K562 (cell line): ENCODE data around the gene MAPK1IP1L.

Experiments used
- XRCC5 ChIP-seq: fragments of 200-400 bp; formaldehyde crosslinking; IDR thresholded peaks from 2 replicates; pipeline ENCODE4 v1.6.1; 2017; ENCODE audit warnings: low read depth, mild to moderate bottlenecking, low read length
- TF ChIP-seq, protein P1 (sequence below): fragments of 450-650 bp; IDR thresholded peaks from 2 replicates; pipeline ENCODE4 v1.6.1; 2016; ENCODE audit warnings: low read depth

DNA sequence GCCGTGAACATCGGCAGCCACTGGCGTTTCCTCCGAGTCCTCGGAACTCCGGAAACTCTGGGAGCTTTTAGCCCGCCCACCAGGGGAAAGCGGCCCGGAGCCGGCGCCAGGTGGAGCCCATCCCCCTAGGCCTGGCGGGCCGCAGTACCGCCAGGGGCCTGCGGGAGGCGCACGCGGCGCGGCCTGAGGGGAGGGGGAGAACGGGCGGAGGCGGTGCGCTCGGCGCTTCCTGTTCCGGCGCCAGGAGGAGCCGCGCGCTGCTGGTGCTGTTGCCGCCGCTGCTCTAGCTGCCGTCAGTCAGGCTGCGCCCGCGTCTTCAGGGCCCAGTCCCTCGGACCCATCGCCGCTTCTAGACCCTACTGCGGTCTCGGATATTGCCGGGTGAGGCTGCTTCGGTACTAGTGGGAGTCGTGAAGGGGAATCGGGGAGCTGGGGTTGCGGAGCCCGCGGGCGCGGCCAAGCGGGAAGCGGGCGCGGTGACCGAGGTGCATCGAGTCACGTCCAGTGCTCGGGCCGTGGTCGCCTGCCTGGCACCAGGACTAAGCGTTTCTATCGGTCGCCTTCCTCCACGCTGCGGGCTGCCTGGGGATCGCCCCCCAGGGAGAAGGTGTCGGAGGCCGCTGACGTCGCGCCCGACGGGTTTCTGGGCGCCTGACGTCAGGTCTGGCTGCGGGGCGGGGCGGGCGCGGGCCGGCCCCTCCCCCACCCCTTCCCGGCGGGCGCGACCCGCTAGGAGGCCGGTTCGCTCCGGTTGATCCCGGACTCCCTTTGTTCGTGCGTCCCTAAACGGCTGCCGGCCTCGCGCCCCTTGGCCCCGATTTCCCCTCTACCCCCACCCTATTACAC is at the start of gene MAPK1IP1L:
- TF ChIP-seq, protein P1, sequence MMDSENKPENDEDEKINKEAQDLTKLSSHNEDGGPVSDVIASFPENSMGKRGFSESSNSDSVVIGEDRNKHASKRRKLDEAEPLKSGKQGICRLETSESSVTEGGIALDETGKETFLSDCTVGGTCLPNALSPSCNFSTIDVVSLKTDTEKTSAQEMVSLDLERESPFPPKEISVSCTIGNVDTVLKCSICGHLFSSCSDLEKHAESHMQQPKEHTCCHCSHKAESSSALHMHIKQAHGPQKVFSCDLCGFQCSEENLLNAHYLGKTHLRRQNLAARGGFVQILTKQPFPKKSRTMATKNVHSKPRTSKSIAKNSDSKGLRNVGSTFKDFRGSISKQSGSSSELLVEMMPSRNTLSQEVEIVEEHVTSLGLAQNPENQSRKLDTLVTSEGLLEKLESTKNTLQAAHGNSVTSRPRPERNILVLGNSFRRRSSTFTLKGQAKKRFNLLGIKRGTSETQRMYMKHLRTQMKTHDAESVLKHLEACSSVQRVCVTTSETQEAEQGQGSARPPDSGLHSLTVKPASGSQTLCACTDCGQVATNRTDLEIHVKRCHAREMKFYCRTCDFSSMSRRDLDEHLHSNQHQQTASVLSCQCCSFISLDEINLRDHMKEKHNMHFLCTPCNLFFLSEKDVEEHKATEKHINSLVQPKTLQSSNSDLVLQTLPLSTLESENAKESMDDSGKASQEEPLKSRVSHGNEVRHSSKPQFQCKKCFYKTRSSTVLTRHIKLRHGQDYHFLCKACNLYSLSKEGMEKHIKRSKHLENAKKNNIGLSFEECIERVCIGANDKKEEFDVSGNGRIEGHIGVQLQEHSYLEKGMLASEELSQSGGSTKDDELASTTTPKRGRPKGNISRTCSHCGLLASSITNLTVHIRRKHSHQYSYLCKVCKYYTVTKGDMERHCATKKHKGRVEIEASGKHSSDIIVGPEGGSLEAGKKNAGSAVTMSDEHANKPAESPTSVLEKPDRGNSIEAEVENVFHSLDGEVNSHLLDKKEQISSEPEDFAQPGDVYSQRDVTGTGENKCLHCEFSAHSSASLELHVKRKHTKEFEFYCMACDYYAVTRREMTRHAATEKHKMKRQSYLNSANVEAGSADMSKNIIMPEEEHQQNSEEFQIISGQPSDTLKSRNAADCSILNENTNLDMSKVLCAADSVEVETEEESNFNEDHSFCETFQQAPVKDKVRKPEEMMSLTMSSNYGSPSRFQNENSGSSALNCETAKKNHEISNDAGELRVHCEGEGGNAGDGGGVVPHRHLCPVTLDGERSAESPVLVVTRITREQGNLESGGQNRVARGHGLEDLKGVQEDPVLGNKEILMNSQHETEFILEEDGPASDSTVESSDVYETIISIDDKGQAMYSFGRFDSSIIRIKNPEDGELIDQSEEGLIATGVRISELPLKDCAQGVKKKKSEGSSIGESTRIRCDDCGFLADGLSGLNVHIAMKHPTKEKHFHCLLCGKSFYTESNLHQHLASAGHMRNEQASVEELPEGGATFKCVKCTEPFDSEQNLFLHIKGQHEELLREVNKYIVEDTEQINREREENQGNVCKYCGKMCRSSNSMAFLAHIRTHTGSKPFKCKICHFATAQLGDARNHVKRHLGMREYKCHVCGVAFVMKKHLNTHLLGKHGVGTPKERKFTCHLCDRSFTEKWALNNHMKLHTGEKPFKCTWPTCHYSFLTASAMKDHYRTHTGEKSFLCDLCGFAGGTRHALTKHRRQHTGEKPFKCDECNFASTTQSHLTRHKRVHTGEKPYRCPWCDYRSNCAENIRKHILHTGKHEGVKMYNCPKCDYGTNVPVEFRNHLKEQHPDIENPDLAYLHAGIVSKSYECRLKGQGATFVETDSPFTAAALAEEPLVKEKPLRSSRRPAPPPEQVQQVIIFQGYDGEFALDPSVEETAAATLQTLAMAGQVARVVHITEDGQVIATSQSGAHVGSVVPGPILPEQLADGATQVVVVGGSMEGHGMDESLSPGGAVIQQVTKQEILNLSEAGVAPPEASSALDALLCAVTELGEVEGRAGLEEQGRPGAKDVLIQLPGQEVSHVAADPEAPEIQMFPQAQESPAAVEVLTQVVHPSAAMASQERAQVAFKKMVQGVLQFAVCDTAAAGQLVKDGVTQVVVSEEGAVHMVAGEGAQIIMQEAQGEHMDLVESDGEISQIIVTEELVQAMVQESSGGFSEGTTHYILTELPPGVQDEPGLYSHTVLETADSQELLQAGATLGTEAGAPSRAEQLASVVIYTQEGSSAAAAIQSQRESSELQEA, result no peak
- peak; percentile 85; the same call in 1 of the 2 replicates for TF ChIP-seq XRCC5
